ENCODE measurements around the gene UHMK1.
A peak's percentile ranks its signal among the peaks of the same experiment; 100 is the strongest.
"Not testable (repeated sequence)": the region's sequence is repeated elsewhere in the genome, so short reads cannot be mapped to it uniquely, and the experiment has no call there.

The UHMK1 gene

GRCh38 chr1:162497723-162498495, at the start of gene UHMK1:
Gene UHMK1 (plus strand): TSS chr1:162497818. CDS start chr1:162498001, 183 bp downstream.
- DNase-seq (ENCODE audit: low read depth, low spot score) = peak; percentile 60
- peak within 1 kb of the TSS; percentile 75 for H3K27ac ChIP-seq

GRCh38 chr1:162454361-162454760, 43.3 kb upstream of the UHMK1 start:
- DNase-seq (ENCODE audit: low read depth, low spot score); H3K27ac ChIP-seq: not testable (repeated sequence)

GRCh38 chr1:162456323-162456722, 41.3 kb upstream of the UHMK1 start:
- DNase-seq (ENCODE audit: low read depth, low spot score) = no peak
- H3K27ac ChIP-seq = no peak overlapping the region

GRCh38 chr1:162458236-162458635, 39.4 kb upstream of the UHMK1 start:
- no peak for DNase-seq (ENCODE audit: low read depth, low spot score)
- no peak overlapping the region for H3K27ac ChIP-seq

- not testable (repeated sequence) for H3K27ac ChIP-seq; DNase-seq (ENCODE audit: low read depth, low spot score)
These were observed 35.2 kb upstream of the UHMK1 start for GRCh38 chr1:162462425-162462824.

- no peak overlapping the region for H3K27ac ChIP-seq
- no peak for DNase-seq (ENCODE audit: low read depth, low spot score)
These were observed 34.6 kb upstream of the UHMK1 start for GRCh38 chr1:162463021-162463420.

- DNase-seq (ENCODE audit: low read depth, low spot score) = no peak
- H3K27ac ChIP-seq = no peak overlapping the region
These were observed 30.8 kb upstream of the UHMK1 start for GRCh38 chr1:162466797-162467196.

- H3K27ac ChIP-seq = no peak overlapping the region
- DNase-seq (ENCODE audit: low read depth, low spot score) = no peak
These were observed 27.4 kb upstream of the UHMK1 start for GRCh38 chr1:162470216-162470615.

GRCh38 chr1:162471290-162471853, 26.2 kb upstream of the UHMK1 start:
- no peak overlapping the region for H3K27ac ChIP-seq
- DNase-seq (ENCODE audit: low read depth, low spot score) = no peak

GRCh38 chr1:162475089-162475488, 22.5 kb upstream of the UHMK1 start:
- no peak for DNase-seq (ENCODE audit: low read depth, low spot score)
- H3K27ac ChIP-seq = no peak overlapping the region

- DNase-seq (ENCODE audit: low read depth, low spot score) = no peak
- no peak overlapping the region for H3K27ac ChIP-seq
These were observed 22.0 kb upstream of the UHMK1 start for GRCh38 chr1:162475539-162476185.

- DNase-seq (ENCODE audit: low read depth, low spot score) = no peak
- H3K27ac ChIP-seq = no peak overlapping the region
These were observed 21.0 kb upstream of the UHMK1 start for GRCh38 chr1:162476620-162477019.

- no peak for DNase-seq (ENCODE audit: low read depth, low spot score)
- H3K27ac ChIP-seq = no peak overlapping the region
These were observed 12.4 kb upstream of the UHMK1 start for GRCh38 chr1:162485236-162485635.

GRCh38 chr1:162487241-162487640, 10.4 kb upstream of the UHMK1 start:
- no peak overlapping the region for H3K27ac ChIP-seq
- DNase-seq (ENCODE audit: low read depth, low spot score) = no peak

GRCh38 chr1:162488219-162488618, 9.4 kb upstream of the UHMK1 start:
- no peak overlapping the region for H3K27ac ChIP-seq
- no peak for DNase-seq (ENCODE audit: low read depth, low spot score)

- DNase-seq (ENCODE audit: low read depth, low spot score) = not testable (repeated sequence)
These were observed 1.9 kb upstream of the UHMK1 start for GRCh38 chr1:162495531-162496233.

GRCh38 chr1:162497104-162497722, 405 bp upstream of the UHMK1 start:
- DNase-seq (ENCODE audit: low read depth, low spot score) = no peak
- H3K27ac ChIP-seq = peak overlapping the region; percentile 75

More at GRCh38 chr1:162495531-162496233, 1.9 kb upstream of the UHMK1 start:
- not testable (repeated sequence) for H3K27ac ChIP-seq

GRCh38 chr1:162498496-162498810, 835 bp downstream of the UHMK1 start:
- H3K27ac ChIP-seq = peak overlapping the region; percentile 75
- no peak for DNase-seq (ENCODE audit: low read depth, low spot score)

- no peak overlapping the region for H3K27ac ChIP-seq
- no peak for DNase-seq (ENCODE audit: low read depth, low spot score)
These were observed 3.2 kb downstream of the UHMK1 start for GRCh38 chr1:162500805-162501204.

GRCh38 chr1:162502077-162502476, 4.5 kb downstream of the UHMK1 start:
- DNase-seq (ENCODE audit: low read depth, low spot score) = no peak
- no peak overlapping the region for H3K27ac ChIP-seq

Measured in epithelial cell of prostate (primary cell).